GM12801 (cell line): ENCODE measurements around the gene DAPP1.

ENCODE experiments used
- CTCF ChIP-seq: IDR thresholded peaks from one replicate; pipeline ENCODE4 v1.5.1; 2011; ENCODE audit warnings: control low read depth; ENCODE audit not compliant: insufficient read length; ENCODE audit errors: extremely low read depth

DAPP1 gene, protein sequence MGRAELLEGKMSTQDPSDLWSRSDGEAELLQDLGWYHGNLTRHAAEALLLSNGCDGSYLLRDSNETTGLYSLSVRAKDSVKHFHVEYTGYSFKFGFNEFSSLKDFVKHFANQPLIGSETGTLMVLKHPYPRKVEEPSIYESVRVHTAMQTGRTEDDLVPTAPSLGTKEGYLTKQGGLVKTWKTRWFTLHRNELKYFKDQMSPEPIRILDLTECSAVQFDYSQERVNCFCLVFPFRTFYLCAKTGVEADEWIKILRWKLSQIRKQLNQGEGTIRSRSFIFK

GRCh38 chr4:99816545-99817308, at the start of gene DAPP1:
Gene DAPP1, plus strand, starts transcription at chr4:99816827. Its CDS starts 87 bp downstream, at chr4:99816914.
- no peak for TF ChIP-seq CTCF

- TF ChIP-seq CTCF, result no peak
These were observed 32.7 kb upstream of the DAPP1 start for GRCh38 chr4:99783940-99784339.

DNA sequence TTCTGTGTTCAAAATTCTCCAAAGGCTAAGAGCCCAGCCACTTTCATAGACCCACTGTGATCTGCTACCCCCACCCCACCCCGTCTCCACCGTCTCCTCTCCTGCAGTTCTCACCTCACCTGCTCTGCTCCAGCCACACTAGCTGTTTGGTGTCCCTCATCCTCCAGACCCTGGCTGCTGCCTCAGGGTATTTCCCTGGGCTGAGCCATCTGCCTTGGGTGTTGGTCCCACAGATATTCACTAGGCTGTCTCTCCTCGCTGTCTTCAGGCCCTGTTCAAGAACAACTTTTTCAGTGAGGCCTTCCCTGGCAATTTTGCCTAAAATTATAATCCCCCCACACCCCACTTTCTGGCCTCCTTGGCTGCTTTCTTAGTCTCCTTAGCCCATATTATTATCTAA, 31.8 kb upstream of the DAPP1 start:
- no peak for TF ChIP-seq CTCF

- no peak for TF ChIP-seq CTCF
These were observed 25.6 kb upstream of the DAPP1 start for GRCh38 chr4:99790796-99791617.

DNA sequence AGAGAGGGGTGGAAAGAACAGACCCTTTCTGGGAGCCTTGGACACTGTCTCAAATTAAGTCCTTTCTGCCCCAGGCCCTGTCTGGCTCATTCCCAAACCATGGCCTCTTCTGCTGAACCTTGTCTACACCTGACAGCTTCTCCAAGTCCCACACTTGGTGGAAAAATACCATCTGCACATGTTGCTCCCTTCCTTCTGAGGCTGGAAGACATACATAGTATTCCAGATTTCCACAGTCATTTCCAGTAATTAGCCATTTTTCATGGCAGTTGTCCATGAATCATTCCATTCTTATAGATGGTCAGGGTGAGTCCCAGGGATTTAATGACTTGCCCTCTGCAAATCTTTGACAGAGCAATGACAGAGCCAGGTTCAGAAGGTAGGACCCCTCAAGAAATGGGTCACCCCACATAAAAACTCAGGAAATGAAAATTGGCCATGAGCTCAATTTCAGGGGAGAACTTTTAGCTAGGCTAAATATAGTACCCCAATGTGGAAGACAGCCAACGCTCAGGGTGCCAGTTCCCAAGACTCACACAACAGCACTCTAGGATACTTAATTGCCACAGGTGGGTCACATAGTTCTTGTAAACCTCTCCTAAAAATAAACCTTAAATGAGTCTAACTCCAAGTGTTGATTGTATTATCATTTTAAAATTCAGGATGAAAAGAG, 16.2 kb upstream of the DAPP1 start:
- no peak for TF ChIP-seq CTCF

GRCh38 chr4:99801005-99801699, 15.5 kb upstream of the DAPP1 start:
- TF ChIP-seq CTCF, result no peak
